ENCODE data around the gene MMP15. TPM values are rescaled to one million over a fixed set of nuclear protein-coding genes. Genes with fewer than 3 reads are reported as not detected.

Gene MMP15
- polyA plus RNA-seq, 1 donor (not counting 4 experiments of a cell fraction or from before 2014, with no cell fraction given) = 3.7 TPM

DNA sequence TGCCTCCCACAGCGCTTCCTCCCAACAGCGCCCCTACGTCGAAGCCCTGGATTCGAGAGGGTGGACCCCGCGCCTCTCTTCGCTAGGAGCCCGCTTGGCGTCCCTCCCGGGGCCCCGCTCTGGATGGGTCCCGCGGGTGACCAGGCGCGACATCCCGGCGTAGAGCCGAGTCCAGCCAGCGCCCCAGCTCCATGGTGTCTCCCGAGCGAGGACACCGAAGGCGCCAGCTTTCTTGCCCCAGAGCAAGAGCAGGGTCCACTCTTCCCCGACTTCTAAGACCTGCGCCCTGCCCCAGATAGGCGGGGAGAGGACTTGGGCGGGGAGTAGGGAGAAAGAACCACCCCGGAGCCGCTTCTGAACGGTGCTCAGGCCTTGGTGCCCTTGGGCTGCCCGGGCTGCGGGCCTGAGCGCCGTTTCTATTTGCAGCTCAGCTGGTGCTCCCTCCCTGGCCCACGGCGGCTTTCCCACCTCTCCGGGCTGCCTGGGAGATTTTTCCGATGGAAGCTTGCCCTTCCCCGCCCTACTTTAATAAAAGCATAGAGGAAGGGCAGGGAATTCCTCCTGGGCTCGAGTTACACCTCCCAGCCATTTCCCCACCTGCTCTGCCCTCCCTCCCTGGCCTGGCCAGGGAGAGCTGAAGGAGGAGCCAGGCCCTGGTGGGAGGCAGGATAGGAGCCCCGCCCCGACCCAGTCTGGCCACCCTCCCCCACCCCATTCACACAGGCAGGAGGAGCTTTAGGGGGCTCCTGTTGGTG lies 1.8 kb downstream of the MMP15 start:
- H3K9me3 ChIP-seq (ENCODE audit: control insufficient read depth, low read depth, low read length) = no peaks in the 10 kb centered on the region
- no peak overlapping the region for H3K27ac ChIP-seq (ENCODE audit: control insufficient read depth, insufficient read depth, low read length)
- no peak for TF ChIP-seq EZH2 (IDR thresholded peaks at IDR 0.05; ENCODE audit: low read length)
- TF ChIP-seq CTCF (optimal IDR thresholded peaks at IDR 0.05 in 1 of 3, IDR thresholded peaks at IDR 0.05 in 1 of 3, conservative IDR thresholded peaks at IDR 0.05 in 1 of 3; ENCODE audit: extremely low read depth in 1 of 3, insufficient read depth in 2 of 3, low read length in 3 of 3) = no peak
- dilution Hi-C loops (cut with MboI; ENCODE audit: extremely low pct_ligation_motif_present, low sequenced_read_pairs) = no loop called here
- no peaks in the 10 kb centered on the region for H3K36me3 ChIP-seq (ENCODE audit: control insufficient read depth in 2 of 2, extremely low read depth in 1 of 2, insufficient read depth in 2 of 2, low read length in 2 of 2)
- FAIRE-seq (no peak), DNase-seq (ENCODE audit: low read depth, low spot score) (no peak)
- H2AFZ ChIP-seq (ENCODE audit: control insufficient read depth, low read length) = peak overlapping the region; percentile 80
- no peak overlapping the region for H3K9ac ChIP-seq (ENCODE audit: control insufficient read depth, extremely low read depth, insufficient read depth, low read length)
- H4K20me1 ChIP-seq (ENCODE audit: control insufficient read depth, extremely low read depth, insufficient read depth, low read length) = peaks cover under 1% of the 10 kb centered on the region
- H3K9me1 ChIP-seq (ENCODE audit: control insufficient read depth, extremely low read depth, insufficient read depth, low read length) = no peaks in the 10 kb centered on the region
- H3K79me2 ChIP-seq (ENCODE audit: control insufficient read depth, insufficient read depth, low read length) = no peaks in the 10 kb centered on the region
- H3K4me3 ChIP-seq (ENCODE audit: control insufficient read depth in 2 of 3, extremely low read depth in 1 of 3, insufficient read depth in 2 of 3, low read depth in 1 of 3, low read length in 3 of 3) = peak overlapping the region; percentile 58 to 72 (median 69)
- peaks cover 25% of the 10 kb centered on the region for H3K4me1 ChIP-seq (ENCODE audit: control insufficient read depth, extremely low read depth, insufficient read depth, low read length)
- peak overlapping the region; percentile 91 for H3K4me2 ChIP-seq (ENCODE audit: control insufficient read depth, extremely low read depth, insufficient read depth, low read depth, low read length)
- H3K27me3 ChIP-seq (ENCODE audit: control insufficient read depth, extremely low read depth, insufficient read depth, low read length) = no peaks in the 10 kb centered on the region

DNA sequence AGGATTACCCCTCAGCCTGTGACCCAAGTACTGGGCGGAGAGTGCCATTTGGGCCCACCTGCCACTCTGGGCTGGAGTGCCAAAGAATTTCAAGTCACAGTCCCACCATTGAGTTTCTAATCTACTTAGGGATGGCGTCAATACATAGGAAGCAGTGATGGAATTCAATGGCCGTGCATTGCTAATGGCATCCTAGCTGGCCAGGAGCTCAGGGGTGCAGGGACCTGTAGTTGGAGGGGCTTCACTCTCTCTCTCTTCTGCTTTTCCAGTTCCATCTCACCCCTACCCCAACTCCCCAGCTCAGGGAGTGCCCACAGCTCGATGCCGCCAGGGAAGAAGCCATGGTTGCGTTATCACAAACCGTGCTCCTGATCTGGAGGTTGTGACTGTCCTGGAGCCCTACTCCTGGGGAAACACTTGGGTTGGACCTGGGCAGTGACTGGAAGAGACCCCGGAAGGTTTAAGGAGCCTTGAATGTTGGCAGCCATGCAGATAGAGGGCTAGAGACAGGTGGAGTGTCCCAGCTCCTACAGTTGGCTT lies 2.4 kb downstream of the MMP15 start:
- Histone ChIP-seq H3K9ac (ENCODE audit: control insufficient read depth, extremely low read depth, insufficient read depth, low read length) (no peak overlapping the region), H3K9me1 (ENCODE audit: control insufficient read depth, extremely low read depth, insufficient read depth, low read length) (no peaks in the 10 kb centered on the region), H3K4me1 (ENCODE audit: control insufficient read depth, extremely low read depth, insufficient read depth, low read length) (peaks cover 19% of the 10 kb centered on the region), H3K4me3 (ENCODE audit: control insufficient read depth in 2 of 3, extremely low read depth in 1 of 3, insufficient read depth in 2 of 3, low read depth in 1 of 3, low read length in 3 of 3) (no peak overlapping the region), H2AFZ (ENCODE audit: control insufficient read depth, low read length) (no peak overlapping the region), H3K27ac (ENCODE audit: control insufficient read depth, insufficient read depth, low read length) (no peak overlapping the region), H4K20me1 (ENCODE audit: control insufficient read depth, extremely low read depth, insufficient read depth, low read length) (no peaks in the 10 kb centered on the region), H3K27me3 (ENCODE audit: control insufficient read depth, extremely low read depth, insufficient read depth, low read length) (no peaks in the 10 kb centered on the region), H3K36me3 (ENCODE audit: control insufficient read depth in 2 of 2, extremely low read depth in 1 of 2, insufficient read depth in 2 of 2, low read length in 2 of 2) (no peaks in the 10 kb centered on the region), H3K4me2 (ENCODE audit: control insufficient read depth, extremely low read depth, insufficient read depth, low read depth, low read length) (no peak overlapping the region), H3K9me3 (ENCODE audit: control insufficient read depth, low read depth, low read length) (no peaks in the 10 kb centered on the region), H3K79me2 (ENCODE audit: control insufficient read depth, insufficient read depth, low read length) (no peaks in the 10 kb centered on the region)
- dilution Hi-C loops (cut with MboI; ENCODE audit: extremely low pct_ligation_motif_present, low sequenced_read_pairs) = no loop called here
- DNase-seq (ENCODE audit: low read depth, low spot score) (no peak), FAIRE-seq (no peak)
- no peak for TF ChIP-seq EZH2 (IDR thresholded peaks at IDR 0.05; ENCODE audit: low read length)
- no peak for TF ChIP-seq CTCF (optimal IDR thresholded peaks at IDR 0.05 in 1 of 3, IDR thresholded peaks at IDR 0.05 in 1 of 3, conservative IDR thresholded peaks at IDR 0.05 in 1 of 3; ENCODE audit: extremely low read depth in 1 of 3, insufficient read depth in 2 of 3, low read length in 3 of 3)

All from keratinocyte (primary cell).